Neural progenitor cell (in vitro differentiated cells): ENCODE data around the gene TTLL12.

Source experiments
- EZH2 ChIP-seq: fragments of 200-600 bp; sonication (generic); IDR thresholded peaks from 2 replicates; pipeline ENCODE4 v1.6.1; 2017; ENCODE audit warnings: antibody characterized with exemption, mild to moderate bottlenecking, moderate library complexity
- EZH2phosphoT487 ChIP-seq: fragments of 200-600 bp; sonication (generic); IDR thresholded peaks from 2 replicates; pipeline ENCODE4 v1.6.1; 2017; ENCODE audit warnings: antibody characterized with exemption
- TF ChIP-seq, protein P1 (sequence below): fragments of 200-600 bp; sonication (generic); IDR thresholded peaks from 2 replicates; pipeline ENCODE4 v1.5.1; 2017; ENCODE audit warnings: antibody characterized with exemption, mild to moderate bottlenecking

DNA sequence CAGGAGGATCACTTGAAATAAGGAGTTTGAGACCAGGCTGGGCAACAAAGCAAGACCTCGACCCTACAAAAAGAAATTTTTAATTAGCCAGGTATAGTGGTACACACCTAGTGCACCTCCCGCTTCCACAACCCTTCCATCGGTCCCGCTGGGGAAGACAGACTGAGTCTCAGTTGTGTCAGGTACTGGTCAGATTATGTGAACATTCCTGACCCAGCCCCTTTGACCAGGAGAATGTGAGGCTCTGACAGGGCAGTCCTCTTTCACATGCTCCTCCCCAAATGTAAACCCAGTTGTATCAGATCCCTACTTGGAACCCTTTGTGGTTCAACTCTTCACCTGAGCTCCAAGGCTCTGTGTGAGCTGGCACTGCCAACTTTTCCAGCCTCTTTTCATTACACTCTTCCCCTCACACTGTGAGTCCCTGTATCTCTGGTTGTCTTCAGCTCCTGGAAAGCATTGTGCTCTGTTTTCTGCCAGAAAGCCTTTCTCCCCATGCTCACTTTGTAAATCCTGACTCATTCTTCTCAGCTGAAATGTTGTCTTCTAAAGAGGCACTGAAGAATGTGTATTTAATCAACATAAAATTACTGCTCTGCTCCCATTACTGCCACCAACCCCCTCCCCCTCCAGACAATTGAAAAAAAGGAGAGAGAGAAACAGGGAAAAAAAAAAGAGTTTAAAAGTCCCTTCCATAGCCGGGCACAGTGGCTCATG lies 2.1 kb upstream of the TTLL12 start:
- TF ChIP-seq, protein P1, sequence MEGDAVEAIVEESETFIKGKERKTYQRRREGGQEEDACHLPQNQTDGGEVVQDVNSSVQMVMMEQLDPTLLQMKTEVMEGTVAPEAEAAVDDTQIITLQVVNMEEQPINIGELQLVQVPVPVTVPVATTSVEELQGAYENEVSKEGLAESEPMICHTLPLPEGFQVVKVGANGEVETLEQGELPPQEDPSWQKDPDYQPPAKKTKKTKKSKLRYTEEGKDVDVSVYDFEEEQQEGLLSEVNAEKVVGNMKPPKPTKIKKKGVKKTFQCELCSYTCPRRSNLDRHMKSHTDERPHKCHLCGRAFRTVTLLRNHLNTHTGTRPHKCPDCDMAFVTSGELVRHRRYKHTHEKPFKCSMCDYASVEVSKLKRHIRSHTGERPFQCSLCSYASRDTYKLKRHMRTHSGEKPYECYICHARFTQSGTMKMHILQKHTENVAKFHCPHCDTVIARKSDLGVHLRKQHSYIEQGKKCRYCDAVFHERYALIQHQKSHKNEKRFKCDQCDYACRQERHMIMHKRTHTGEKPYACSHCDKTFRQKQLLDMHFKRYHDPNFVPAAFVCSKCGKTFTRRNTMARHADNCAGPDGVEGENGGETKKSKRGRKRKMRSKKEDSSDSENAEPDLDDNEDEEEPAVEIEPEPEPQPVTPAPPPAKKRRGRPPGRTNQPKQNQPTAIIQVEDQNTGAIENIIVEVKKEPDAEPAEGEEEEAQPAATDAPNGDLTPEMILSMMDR: no peak
- TF ChIP-seq EZH2phosphoT487 (no peak), EZH2 (no peak)
